Gastroesophageal sphincter (tissue), 4 donors: ENCODE measurements around the gene CIBAR2. TPM values are rescaled to one million over a fixed set of nuclear protein-coding genes. Genes with fewer than 3 reads are reported as not detected.
A peak's percentile ranks its signal among the peaks of the same experiment; 100 is the strongest.
"Not testable (repeated sequence)": the region's sequence is repeated elsewhere in the genome, so short reads cannot be mapped to it uniquely, and the experiment has no call there.

Source experiments
- ATAC-seq: fragments of 150-250 bp; one replicate; pipeline ENCODE4 v1.9.1; 2016; ENCODE audit warnings: mild to moderate bottlenecking, moderate library complexity
- H3K27ac ChIP-seq, 4 donors: fragments of 200-600 bp; sonication (generic) in 3 of 4; 1 replicate in 3 of 4; 2 replicates in 1 of 4; pipeline ENCODE4 v1.5.1; 2016 to 2019
- H3K27me3 ChIP-seq: fragments of 200-600 bp; sonication (generic); one replicate; pipeline ENCODE4 v1.5.1; 2019
- H3K36me3 ChIP-seq, 2 donors: fragments of 200-600 bp; sonication (generic); one replicate each; pipeline ENCODE4 v1.5.1; 2019; ENCODE audit warnings: control low read depth in 1 of 2
- H3K4me1 ChIP-seq, 3 donors: fragments of 200-600 bp; sonication (generic); 1 replicate in 2 of 3; 2 replicates in 1 of 3; pipeline ENCODE4 v1.5.1; 2016 to 2019; ENCODE audit warnings: control low read depth in 2 of 3
- H3K4me3 ChIP-seq, 2 donors: fragments of 200-600 bp; sonication (generic); one replicate each; pipeline ENCODE4 v1.5.1; 2019; ENCODE audit warnings: mild to moderate bottlenecking in 1 of 2, moderate library complexity in 1 of 2
- H3K9me3 ChIP-seq, 3 donors: fragments of 200-600 bp; sonication (generic); one replicate each; pipeline ENCODE4 v1.5.1; 2017 to 2019; ENCODE audit warnings: control low read depth in 2 of 3
- CTCF ChIP-seq, 4 experiments: fragments of 200-600 bp in 2 of 4; fragments of 450-650 bp in 2 of 4; sonication (generic) in 1 of 4; IDR thresholded peaks; one replicate each; pipeline ENCODE4 v1.5.1; 2017 to 2019; ENCODE audit warnings: antibody characterized with exemption in 4 of 4, mild to moderate bottlenecking in 2 of 4, moderate library complexity in 2 of 4
- EP300 ChIP-seq: sonication (generic); formaldehyde crosslinking; IDR thresholded peaks from one replicate; pipeline ENCODE4 v1.6.1; 2017; ENCODE audit warnings: antibody characterized with exemption, mild to moderate bottlenecking
- POLR2A ChIP-seq, 2 donors: fragments of 450-650 bp; IDR thresholded peaks; one replicate each; pipeline ENCODE4 v1.6.1; 2017; ENCODE audit warnings: antibody characterized with exemption in 2 of 2, mild to moderate bottlenecking in 2 of 2, moderate library complexity in 1 of 2
- POLR2AphosphoS5 ChIP-seq: sonication (generic); formaldehyde crosslinking; IDR thresholded peaks from one replicate; pipeline ENCODE4 v1.6.1; 2017; ENCODE audit warnings: antibody characterized with exemption
- WGBS, 2 donors: methylation state at CpG; one replicate each; pipeline ENCODE4 v1.1.5; 2018; ENCODE audit warnings: low coverage in 1 of 2; 5-methylcytosine and 5-hydroxymethylcytosine counted together
- total RNA-seq, 4 donors: library from RNA; depleted of rRNA; stranded (reverse); fragments of >200 nt; gene quantifications; one replicate each; pipeline ENCODE4 v1.1.0, GENCODE V29; 2016

The CIBAR2 gene
- total RNA-seq, 4 donors from 2014 or later = not detected

DNA sequence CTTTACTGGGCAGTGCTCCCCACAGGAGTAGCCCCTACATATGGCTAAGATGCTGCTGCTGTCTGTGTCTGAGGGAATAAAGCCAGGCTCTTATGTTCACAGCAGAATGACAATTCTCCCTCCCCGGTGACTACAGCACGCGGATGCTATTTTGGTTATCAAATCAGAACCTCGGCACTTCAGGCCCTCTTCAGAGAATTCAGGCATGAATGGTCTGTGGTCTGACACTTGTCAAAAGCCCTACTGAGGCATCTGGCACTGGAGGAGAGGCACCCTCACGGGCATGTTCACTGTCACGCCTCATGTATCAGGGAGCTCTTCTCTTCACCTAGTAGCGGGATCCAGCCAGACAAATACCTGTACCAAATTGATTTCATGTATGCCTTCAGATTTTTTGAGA, 54.3 kb downstream of the CIBAR2 start:
- 82 to 88% methylated on average over 2 to 5 of the region's 7 CpGs for WGBS, 2 donors

GRCh38 chr16:85057212-85057889, 54.9 kb downstream of the CIBAR2 start:
- no peaks in the 10 kb centered on the region for H3K9me3 ChIP-seq
- peaks cover 0 to 27% (median 10%) of the 10 kb centered on the region in 3 donors for H3K4me1 ChIP-seq
- no peak for TF ChIP-seq POLR2AphosphoS5
- no peak overlapping the region for H3K27ac ChIP-seq
- no peak overlapping the region for H3K4me3 ChIP-seq
- WGBS, 2 donors = 88 to 94% methylated on average over 3 to 9 of the region's 9 CpGs
- ATAC-seq = no peak
- H3K36me3 ChIP-seq = peaks cover 0 to 5% of the 10 kb centered on the region in 2 donors
- H3K27me3 ChIP-seq = no peaks in the 10 kb centered on the region

More for the DNA sequence above, 54.3 kb downstream of the CIBAR2 start:
- Histone ChIP-seq H3K36me3 (peaks cover 0 to 5% of the 10 kb centered on the region in 2 donors), H3K4me3 (no peak overlapping the region), H3K9me3 (no peaks in the 10 kb centered on the region), H3K4me1 (peaks cover 0 to 31% (median 10%) of the 10 kb centered on the region in 3 donors), H3K27me3 (no peaks in the 10 kb centered on the region), H3K27ac (no peak overlapping the region)
- TF ChIP-seq CTCF (IDR thresholded peaks at IDR 0.05) = no peak
- no peak for ATAC-seq

GRCh38 chr16:85056211-85056748, 56.0 kb downstream of the CIBAR2 start:
- TF ChIP-seq CTCF (IDR thresholded peaks at IDR 0.05) (peak in 2 of 4 experiments; percentile 16 to 53), POLR2A (IDR thresholded peaks at IDR 0.05) (no peak), EP300 (no peak), POLR2AphosphoS5 (no peak)
- H3K27ac ChIP-seq = peak overlapping the region in 3 of 4 donors; percentile 78 to 82 (median 80)
- H3K36me3 ChIP-seq = peaks cover 0 to 5% of the 10 kb centered on the region in 2 donors
- H3K4me3 ChIP-seq = peak overlapping the region in 1 of 2 donors; percentile 40
- WGBS, 2 donors = 74 to 77% methylated on average over 9 to 16 of the region's 16 CpGs
- H3K4me1 ChIP-seq = peaks cover 0 to 27% (median 10%) of the 10 kb centered on the region in 3 donors
- no peaks in the 10 kb centered on the region for H3K27me3 ChIP-seq
- H3K9me3 ChIP-seq = no peaks in the 10 kb centered on the region
- ATAC-seq = peak; percentile 46

GRCh38 chr16:85055493-85056210, 56.6 kb downstream of the CIBAR2 start:
- WGBS, 2 donors = 23 to 42% methylated on average over 6 to 9 of the region's 14 CpGs
- peaks cover 0 to 32% (median 11%) of the 10 kb centered on the region in 3 donors for H3K4me1 ChIP-seq
- peak overlapping the region; percentile 22 to 40 for H3K4me3 ChIP-seq
- TF ChIP-seq EP300 (no peak), POLR2AphosphoS5 (no peak), POLR2A (IDR thresholded peaks at IDR 0.05) (no peak), CTCF (IDR thresholded peaks at IDR 0.05) (no peak)
- peak overlapping the region in 3 of 4 donors; percentile 78 to 82 (median 80) for H3K27ac ChIP-seq
- no peaks in the 10 kb centered on the region for H3K27me3 ChIP-seq
- peaks cover 0 to 5% of the 10 kb centered on the region in 2 donors for H3K36me3 ChIP-seq
- peak; percentile 76 for ATAC-seq
- no peaks in the 10 kb centered on the region for H3K9me3 ChIP-seq

DNA sequence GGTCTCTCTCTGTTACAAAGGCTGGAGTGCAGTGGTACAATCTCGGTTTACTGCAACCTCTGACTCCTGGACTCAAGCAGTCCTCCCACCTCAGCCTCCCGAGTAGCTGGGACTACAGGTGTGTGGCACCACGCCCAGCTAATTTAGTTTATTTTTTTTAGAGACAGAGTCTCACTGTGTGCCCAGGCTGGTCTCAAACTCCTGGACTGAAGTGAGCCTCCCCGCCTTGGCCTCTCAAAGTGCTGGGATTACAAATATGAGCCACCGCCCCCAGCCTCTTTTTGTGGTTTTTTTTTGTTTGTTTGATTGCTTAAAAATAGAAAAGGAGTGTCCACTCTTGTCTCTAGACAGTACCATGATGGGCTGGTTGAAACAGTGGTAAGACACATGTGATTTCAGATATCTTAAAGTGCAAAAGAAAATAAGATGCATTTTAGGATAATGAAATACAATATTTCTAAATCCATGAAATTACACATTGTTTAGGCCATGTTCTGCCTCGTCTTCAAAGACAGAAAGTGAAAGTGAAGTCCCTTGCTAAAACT, 57.3 kb downstream of the CIBAR2 start:
- H3K27me3 ChIP-seq = no peaks in the 10 kb centered on the region
- peaks cover 0 to 36% (median 12%) of the 10 kb centered on the region in 3 donors for H3K4me1 ChIP-seq
- ATAC-seq = no peak
- no peaks in the 10 kb centered on the region for H3K9me3 ChIP-seq
- H3K36me3 ChIP-seq = peaks cover 0 to 5% of the 10 kb centered on the region in 2 donors
- peak overlapping the region in 3 of 4 donors; percentile 78 to 82 (median 80) for H3K27ac ChIP-seq
- peak overlapping the region; percentile 22 to 40 for H3K4me3 ChIP-seq
- TF ChIP-seq EP300 (no peak), CTCF (IDR thresholded peaks at IDR 0.05) (no peak), POLR2A (IDR thresholded peaks at IDR 0.05) (no peak), POLR2AphosphoS5 (no peak)
- 6 to 56% methylated on average over 1 to 5 of the region's 6 CpGs for WGBS, 2 donors

GRCh38 chr16:85054321-85054720, 58.0 kb downstream of the CIBAR2 start:
- Histone ChIP-seq H3K27ac (peak overlapping the region in 3 of 4 donors; percentile 78 to 82 (median 80)), H3K4me1 (peaks cover 0 to 36% (median 12%) of the 10 kb centered on the region in 3 donors)
- not testable (repeated sequence) for ATAC-seq, H3K36me3 ChIP-seq, H3K27me3 ChIP-seq, H3K4me3 ChIP-seq, H3K9me3 ChIP-seq
- WGBS, 2 donors = 70 to 100% methylated on average over 1 to 2 of the region's 3 CpGs
